HPDE6-E6E7 (cell line): ENCODE data around the gene NOVA1.
"Not testable (repeated sequence)": the region's sequence is repeated elsewhere in the genome, so short reads cannot be mapped to it uniquely, and the experiment has no call there.

ENCODE experiments used
- DNase-seq: peaks from one replicate; pipeline ENCODE4 v3.0.0; 2011; ENCODE audit warnings: missing footprints; ENCODE audit errors: extremely low spot score

Gene NOVA1

GRCh38 chr14:26597589-26598080, at the start of gene NOVA1:
Gene NOVA1 (minus strand): TSS chr14:26598033. CDS start chr14:26597436, 597 bp downstream.
- DNase-seq, result peak; percentile 17

GRCh38 chr14:26645057-26645456, 47.2 kb upstream of the NOVA1 start:
- DNase-seq, result not testable (repeated sequence)

- DNase-seq, result no peak
Observed at GRCh38 chr14:26636561-26636960, 38.7 kb upstream of the NOVA1 start.

- DNase-seq, result not testable (repeated sequence)
Observed at GRCh38 chr14:26634946-26635345, 37.1 kb upstream of the NOVA1 start.

- no peak for DNase-seq
Observed at GRCh38 chr14:26626256-26626655, 28.4 kb upstream of the NOVA1 start.

- DNase-seq, result no peak
Observed at GRCh38 chr14:26622611-26623010, 24.8 kb upstream of the NOVA1 start.

- no peak for DNase-seq
Observed at GRCh38 chr14:26621807-26622560, 24.2 kb upstream of the NOVA1 start.

GRCh38 chr14:26621364-26621763, 23.5 kb upstream of the NOVA1 start:
- no peak for DNase-seq

GRCh38 chr14:26611259-26611658, 13.4 kb upstream of the NOVA1 start:
- no peak for DNase-seq

- DNase-seq, result no peak
Observed at GRCh38 chr14:26606729-26607312, 9.0 kb upstream of the NOVA1 start.

GRCh38 chr14:26605602-26606001, 7.8 kb upstream of the NOVA1 start:
- DNase-seq, result no peak

- no peak for DNase-seq
Observed at GRCh38 chr14:26602902-26603301, 5.1 kb upstream of the NOVA1 start.

- no peak for DNase-seq
Observed at GRCh38 chr14:26601856-26602255, 4.0 kb upstream of the NOVA1 start.

GRCh38 chr14:26599291-26599690, 1.5 kb upstream of the NOVA1 start:
- no peak for DNase-seq

- no peak for DNase-seq
Observed at GRCh38 chr14:26598672-26599131, 869 bp upstream of the NOVA1 start.

- peak; percentile 49 for DNase-seq
Observed at GRCh38 chr14:26598081-26598671, 343 bp upstream of the NOVA1 start.

- no peak for DNase-seq
Observed at GRCh38 chr14:26597071-26597588, 703 bp downstream of the NOVA1 start.

- no peak for DNase-seq
Observed at GRCh38 chr14:26596543-26597061, 1.2 kb downstream of the NOVA1 start.

- no peak for DNase-seq
Observed at GRCh38 chr14:26595926-26596542, 1.8 kb downstream of the NOVA1 start.

GRCh38 chr14:26594756-26595545, 2.9 kb downstream of the NOVA1 start:
- DNase-seq, result no peak

GRCh38 chr14:26594148-26594547, 3.7 kb downstream of the NOVA1 start:
- DNase-seq, result no peak
